ENCODE measurements around the gene PIM2. TPM values are rescaled to one million over a fixed set of nuclear protein-coding genes. Genes with fewer than 3 reads are reported as not detected.

Gene PIM2
- polyA plus RNA-seq, 1 of the 3 experiments (the other 2 are of a cell fraction) = 12.3 TPM

- no peaks in the 10 kb centered on the region for H3K27me3 ChIP-seq (ENCODE audit: insufficient read depth)
- H3K9ac ChIP-seq = no peak overlapping the region
- H3K36me3 ChIP-seq (replicated peaks in 1 of 2; ENCODE audit: control insufficient read depth in 1 of 2, insufficient read depth in 2 of 2, low read length in 1 of 2) = peaks cover 19 to 39% of the 10 kb centered on the region in 2 experiments
- 96% methylated on average over 8 of the region's 8 CpGs for WGBS (ENCODE audit: low lambda C conversion rate)
- H3K27ac ChIP-seq (ENCODE audit: low read depth in 2 of 2, low read length in 1 of 2) = no peak overlapping the region
- no peak overlapping the region for H2AFZ ChIP-seq (ENCODE audit: low read depth)
- H3K9me2 ChIP-seq = no peaks in the 10 kb centered on the region
- H3K4me2 ChIP-seq = no peak overlapping the region
- POLR2A ChIA-PET = no interaction called here
- no peak for TF ChIP-seq POLR2AphosphoS5 (IDR thresholded peaks at IDR 0.05; ENCODE audit: low read depth, low read length)
- no peaks in the 10 kb centered on the region for H3K9me3 ChIP-seq
- no peak for DNase-seq
- H3K4me1 ChIP-seq (ENCODE audit: control insufficient read depth in 1 of 2, insufficient read depth in 2 of 2, low read depth in 1 of 2, low read length in 1 of 2) = no peaks in the 10 kb centered on the region
- no peaks in the 10 kb centered on the region for H3F3A ChIP-seq (replicated peaks; ENCODE audit: insufficient read depth)
- H3K4me3 ChIP-seq (ENCODE audit: low read depth in 2 of 2, low read length in 1 of 2) = no peak overlapping the region
- H4K20me1 ChIP-seq (ENCODE audit: insufficient read depth) = peaks cover 54% of the 10 kb centered on the region
- CTCF ChIA-PET = interaction anchor here (1.2 to 2.2 kb wide), 2 partner anchors 10 to 45 kb away, joined by 3 to 8 read pairs; no protein-coding TSS in a partner anchor
- H3K79me2 ChIP-seq (ENCODE audit: insufficient read depth) = peaks cover 32% of the 10 kb centered on the region; the same call in 1 of the 2 replicates
Observed at GRCh38 chrX:48936429-48937053, 17.7 kb upstream of the PIM2 start.

- no peak for TF ChIP-seq PBX3 (IDR thresholded peaks at IDR 0.05)
- no peak for TF ChIP-seq NFIC (IDR thresholded peaks at IDR 0.05; ENCODE audit: borderline replicate concordance)
- no peak for TF ChIP-seq POLR2AphosphoS5 (IDR thresholded peaks at IDR 0.05; ENCODE audit: low read depth, low read length)
- TF ChIP-seq FOXJ3 (CRISPR knock-in tag; IDR thresholded peaks at IDR 0.05) = no peak
- no peak for TF ChIP-seq SMC3 (IDR thresholded peaks at IDR 0.05; ENCODE audit: low read depth, low read length)
- no peak for TF ChIP-seq EP300 (IDR thresholded peaks at IDR 0.05; ENCODE audit: borderline replicate concordance in 1 of 2, low read depth in 1 of 2, low read length in 1 of 2)
- TF ChIP-seq EZH2phosphoT487 (IDR thresholded peaks at IDR 0.05; ENCODE audit: borderline replicate concordance, low read depth) = no peak
- TF ChIP-seq NRF1 (IDR thresholded peaks at IDR 0.05; ENCODE audit: low read depth, low read length) = no peak
- TF ChIP-seq MAX (IDR thresholded peaks at IDR 0.05; ENCODE audit: low read depth) = no peak
- no peak for TF ChIP-seq GABPA (IDR thresholded peaks at IDR 0.05; ENCODE audit: low read depth)
- no peak for TF ChIP-seq ELF1 (IDR thresholded peaks at IDR 0.05)
- TF ChIP-seq USF1 (IDR thresholded peaks at IDR 0.05; ENCODE audit: borderline replicate concordance, low read depth) = no peak
- TF ChIP-seq CTCF (IDR thresholded peaks at IDR 0.05) = no peak
- no peak for TF ChIP-seq SIN3A (IDR thresholded peaks at IDR 0.05; ENCODE audit: borderline replicate concordance, low read depth, low read length)
- no peak for TF ChIP-seq TEAD4 (IDR thresholded peaks at IDR 0.05; ENCODE audit: borderline replicate concordance, insufficient read depth)
- no peak for TF ChIP-seq RXRA (IDR thresholded peaks at IDR 0.05; ENCODE audit: borderline replicate concordance, low read depth)
- Histone ChIP-seq H3K9me3 (no peaks in the 10 kb centered on the region), H4K20me1 (ENCODE audit: insufficient read depth) (peaks cover 41% of the 10 kb centered on the region), H3K4me3 (ENCODE audit: low read depth in 2 of 2, low read length in 1 of 2) (no peak overlapping the region), H3K9me2 (no peaks in the 10 kb centered on the region), H3K36me3 (replicated peaks in 1 of 2; ENCODE audit: control insufficient read depth in 1 of 2, insufficient read depth in 2 of 2, low read length in 1 of 2) (peaks cover 29 to 38% of the 10 kb centered on the region in 2 experiments), H2AFZ (ENCODE audit: low read depth) (no peak overlapping the region), H3K27me3 (ENCODE audit: insufficient read depth) (no peaks in the 10 kb centered on the region), H3K27ac (ENCODE audit: low read depth in 2 of 2, low read length in 1 of 2) (no peak overlapping the region), H3K4me2 (no peak overlapping the region), H3F3A (replicated peaks; ENCODE audit: insufficient read depth) (no peaks in the 10 kb centered on the region), H3K79me2 (ENCODE audit: insufficient read depth) (peaks cover 30% of the 10 kb centered on the region; the same call in 1 of the 2 replicates), H3K9ac (no peak overlapping the region), H3K4me1 (ENCODE audit: control insufficient read depth in 1 of 2, insufficient read depth in 2 of 2, low read depth in 1 of 2, low read length in 1 of 2) (no peaks in the 10 kb centered on the region)
- ChIA-PET CTCF (no interaction called here), POLR2A (no interaction called here)
- DNase-seq = no peak
- WGBS (ENCODE audit: low lambda C conversion rate) = 100% methylated on average over 1 of the region's 1 CpG
Observed at GRCh38 chrX:48935301-48935670, 16.5 kb upstream of the PIM2 start.
